ENCODE results near the gene LRRC39.
"Not testable (repeated sequence)": the region's sequence is repeated elsewhere in the genome, so short reads cannot be mapped to it uniquely, and the experiment has no call there.

The LRRC39 gene

DNA sequence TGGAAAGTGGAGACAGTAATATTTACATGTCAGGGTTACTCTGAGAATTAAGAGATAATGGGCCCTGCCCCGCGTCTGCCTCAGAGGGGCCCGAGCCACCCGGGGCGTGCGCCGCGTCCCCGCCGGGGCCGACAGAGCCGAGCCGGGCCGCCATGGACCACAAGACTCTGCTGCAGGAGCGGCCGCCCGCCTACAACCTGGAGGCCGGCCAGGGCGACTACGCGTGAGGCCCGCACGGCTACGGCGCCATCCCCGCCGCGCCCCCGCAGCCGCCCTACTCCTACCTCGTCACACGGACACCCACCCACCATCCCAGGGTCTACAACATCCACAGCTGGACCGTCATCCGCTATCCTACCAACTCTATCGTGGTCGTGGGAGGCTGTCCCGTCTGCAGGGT is 35.1 kb upstream of the LRRC39 start:
- H3K4me3 ChIP-seq (ENCODE audit: low read depth, low read length, poor library complexity, severe bottlenecking) = no peak overlapping the region
- peaks cover 52% of the 10 kb centered on the region for H3K36me3 ChIP-seq (ENCODE audit: insufficient read depth, low read length)
- no peaks in the 10 kb centered on the region for H3K27me3 ChIP-seq (ENCODE audit: insufficient read depth, low read length)
- no peak overlapping the region for H3K9ac ChIP-seq (ENCODE audit: low read length)
- no peaks in the 10 kb centered on the region for H3K79me2 ChIP-seq (ENCODE audit: insufficient read depth, low read length)
- H3F3A ChIP-seq (ENCODE audit: insufficient read depth, low read length) = no peaks in the 10 kb centered on the region
- no peaks in the 10 kb centered on the region for H3K4me1 ChIP-seq (ENCODE audit: insufficient read depth, low read length, severe bottlenecking)
- H3K9me3 ChIP-seq (ENCODE audit: low read length) = no peaks in the 10 kb centered on the region
- no peak overlapping the region for H2AFZ ChIP-seq (ENCODE audit: low read length)
- TF ChIP-seq EZH2 (IDR thresholded peaks at IDR 0.05; ENCODE audit: borderline replicate concordance, low read length) = no peak
- TF ChIP-seq, protein P1, sequence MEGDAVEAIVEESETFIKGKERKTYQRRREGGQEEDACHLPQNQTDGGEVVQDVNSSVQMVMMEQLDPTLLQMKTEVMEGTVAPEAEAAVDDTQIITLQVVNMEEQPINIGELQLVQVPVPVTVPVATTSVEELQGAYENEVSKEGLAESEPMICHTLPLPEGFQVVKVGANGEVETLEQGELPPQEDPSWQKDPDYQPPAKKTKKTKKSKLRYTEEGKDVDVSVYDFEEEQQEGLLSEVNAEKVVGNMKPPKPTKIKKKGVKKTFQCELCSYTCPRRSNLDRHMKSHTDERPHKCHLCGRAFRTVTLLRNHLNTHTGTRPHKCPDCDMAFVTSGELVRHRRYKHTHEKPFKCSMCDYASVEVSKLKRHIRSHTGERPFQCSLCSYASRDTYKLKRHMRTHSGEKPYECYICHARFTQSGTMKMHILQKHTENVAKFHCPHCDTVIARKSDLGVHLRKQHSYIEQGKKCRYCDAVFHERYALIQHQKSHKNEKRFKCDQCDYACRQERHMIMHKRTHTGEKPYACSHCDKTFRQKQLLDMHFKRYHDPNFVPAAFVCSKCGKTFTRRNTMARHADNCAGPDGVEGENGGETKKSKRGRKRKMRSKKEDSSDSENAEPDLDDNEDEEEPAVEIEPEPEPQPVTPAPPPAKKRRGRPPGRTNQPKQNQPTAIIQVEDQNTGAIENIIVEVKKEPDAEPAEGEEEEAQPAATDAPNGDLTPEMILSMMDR (IDR thresholded peaks at IDR 0.05; ENCODE audit: low read length) = no peak
- H4K20me1 ChIP-seq (ENCODE audit: insufficient read depth, low read length) = no peaks in the 10 kb centered on the region
- no peaks in the 10 kb centered on the region for H3K9me2 ChIP-seq (ENCODE audit: low read depth, low read length)
- no peak overlapping the region for H3K4me2 ChIP-seq (ENCODE audit: low read length)
- H3K27ac ChIP-seq (ENCODE audit: low read depth, low read length, poor library complexity, severe bottlenecking) = no peak overlapping the region

DNA sequence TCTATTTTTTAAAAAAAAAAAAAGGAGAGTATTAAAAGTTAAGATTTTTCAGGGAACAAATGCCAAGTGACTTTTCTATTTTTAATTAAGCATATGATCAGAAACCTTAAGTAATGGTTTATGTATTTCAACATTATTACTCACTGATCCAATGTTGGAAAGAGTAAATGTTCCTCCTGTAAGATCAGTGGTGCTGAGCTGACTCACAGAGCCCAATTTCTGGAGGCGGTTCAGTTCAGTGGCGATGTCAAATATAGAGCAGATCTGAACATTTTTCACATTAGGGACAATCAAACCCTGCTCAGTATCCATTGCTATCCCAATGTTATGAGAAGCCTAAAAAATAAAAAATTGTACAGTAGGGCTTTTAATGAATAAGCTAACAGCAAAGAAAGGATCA is 28.2 kb upstream of the LRRC39 start:
- Histone ChIP-seq H3K9me3 (ENCODE audit: low read length) (no peaks in the 10 kb centered on the region), H3K4me1 (ENCODE audit: insufficient read depth, low read length, severe bottlenecking) (no peaks in the 10 kb centered on the region), H4K20me1 (ENCODE audit: insufficient read depth, low read length) (no peaks in the 10 kb centered on the region), H3K4me3 (ENCODE audit: low read depth, low read length, poor library complexity, severe bottlenecking) (no peak overlapping the region), H3K27ac (ENCODE audit: low read depth, low read length, poor library complexity, severe bottlenecking) (no peak overlapping the region), H3K9me2 (ENCODE audit: low read depth, low read length) (no peaks in the 10 kb centered on the region), H3F3A (ENCODE audit: insufficient read depth, low read length) (no peaks in the 10 kb centered on the region), H3K4me2 (ENCODE audit: low read length) (no peak overlapping the region), H3K9ac (ENCODE audit: low read length) (no peak overlapping the region), H3K79me2 (ENCODE audit: insufficient read depth, low read length) (no peaks in the 10 kb centered on the region), H3K36me3 (ENCODE audit: insufficient read depth, low read length) (peaks cover 43% of the 10 kb centered on the region), H2AFZ (ENCODE audit: low read length) (no peak overlapping the region), H3K27me3 (ENCODE audit: insufficient read depth, low read length) (no peaks in the 10 kb centered on the region)
- no peak for TF ChIP-seq EZH2 (IDR thresholded peaks at IDR 0.05; ENCODE audit: borderline replicate concordance, low read length)
- TF ChIP-seq, protein P1 (IDR thresholded peaks at IDR 0.05; ENCODE audit: low read length) = no peak

DNA sequence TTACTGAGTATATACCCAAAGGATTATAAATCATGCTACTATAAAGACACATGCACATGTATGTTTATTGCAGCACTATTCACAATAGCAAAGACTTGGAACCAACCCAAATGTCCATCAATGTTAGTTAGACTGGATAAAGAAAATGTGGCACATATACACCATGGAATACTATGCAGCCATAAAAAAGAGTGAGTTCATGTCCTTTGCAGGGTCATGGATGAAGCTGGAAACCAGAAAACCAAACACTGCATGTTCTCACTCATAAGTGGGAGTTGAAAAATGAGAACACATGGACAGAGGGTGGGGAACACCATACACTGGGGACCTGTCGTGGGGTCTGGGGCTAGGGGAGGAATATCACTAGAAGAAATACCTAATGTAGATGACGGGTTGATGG is 27.5 kb upstream of the LRRC39 start:
- H3K4me1 ChIP-seq (ENCODE audit: insufficient read depth, low read length, severe bottlenecking) = not testable (repeated sequence)
- H3K36me3 ChIP-seq (ENCODE audit: insufficient read depth, low read length) = peaks cover 42% of the 10 kb centered on the region

DNA sequence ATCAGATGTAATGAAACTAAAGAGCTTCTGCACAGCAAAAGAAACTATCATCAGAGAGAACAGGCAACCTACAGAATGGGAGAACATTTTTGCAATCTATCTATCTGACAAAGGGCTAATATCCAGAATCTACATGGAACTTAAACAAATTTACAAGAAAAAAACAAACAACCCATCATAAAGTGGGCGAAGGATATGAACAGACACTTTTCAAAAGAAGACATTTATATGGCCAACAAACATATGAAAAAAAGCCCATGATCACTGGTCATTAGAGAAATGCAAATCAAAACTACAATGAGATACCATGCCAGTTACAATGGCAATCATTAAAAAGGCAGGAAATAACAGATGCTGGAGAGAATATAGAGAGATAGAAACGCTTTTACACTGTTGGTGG is 27.0 kb upstream of the LRRC39 start:
- not testable (repeated sequence) for H3F3A ChIP-seq (ENCODE audit: insufficient read depth, low read length); H3K9ac ChIP-seq (ENCODE audit: low read length); H4K20me1 ChIP-seq (ENCODE audit: insufficient read depth, low read length); H3K27me3 ChIP-seq (ENCODE audit: insufficient read depth, low read length); H3K4me3 ChIP-seq (ENCODE audit: low read depth, low read length, poor library complexity, severe bottlenecking); H3K4me2 ChIP-seq (ENCODE audit: low read length); H3K4me1 ChIP-seq (ENCODE audit: insufficient read depth, low read length, severe bottlenecking); H3K9me3 ChIP-seq (ENCODE audit: low read length); H3K79me2 ChIP-seq (ENCODE audit: insufficient read depth, low read length); H2AFZ ChIP-seq (ENCODE audit: low read length); H3K27ac ChIP-seq (ENCODE audit: low read depth, low read length, poor library complexity, severe bottlenecking); H3K9me2 ChIP-seq (ENCODE audit: low read depth, low read length)
- peaks cover 39% of the 10 kb centered on the region for H3K36me3 ChIP-seq (ENCODE audit: insufficient read depth, low read length)

More for the DNA sequence above, 27.5 kb upstream of the LRRC39 start:
- not testable (repeated sequence) for H3K27ac ChIP-seq (ENCODE audit: low read depth, low read length, poor library complexity, severe bottlenecking); H3K27me3 ChIP-seq (ENCODE audit: insufficient read depth, low read length); H3K79me2 ChIP-seq (ENCODE audit: insufficient read depth, low read length); H3K4me2 ChIP-seq (ENCODE audit: low read length); H2AFZ ChIP-seq (ENCODE audit: low read length); H3K9ac ChIP-seq (ENCODE audit: low read length); H4K20me1 ChIP-seq (ENCODE audit: insufficient read depth, low read length); H3F3A ChIP-seq (ENCODE audit: insufficient read depth, low read length); H3K9me2 ChIP-seq (ENCODE audit: low read depth, low read length); H3K9me3 ChIP-seq (ENCODE audit: low read length); H3K4me3 ChIP-seq (ENCODE audit: low read depth, low read length, poor library complexity, severe bottlenecking)

DNA sequence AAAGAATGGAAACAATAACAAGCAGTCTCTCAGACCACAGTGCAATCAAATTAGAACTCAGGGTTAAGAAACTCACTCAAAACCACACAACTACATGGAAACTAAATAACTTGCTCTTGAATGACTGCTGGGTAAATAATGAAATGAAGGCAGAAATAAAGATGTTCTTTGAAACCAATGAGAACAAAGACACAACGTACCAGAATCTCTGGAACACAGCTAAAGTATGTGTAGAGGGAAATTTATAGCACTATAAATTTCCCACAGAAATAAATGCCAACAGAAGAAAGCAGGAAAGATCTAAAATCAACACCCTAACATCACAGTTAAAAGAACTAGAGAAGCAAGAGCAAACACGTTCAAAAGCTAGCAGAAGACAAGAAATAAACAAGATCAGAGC is 24.6 kb upstream of the LRRC39 start:
- H3K27ac ChIP-seq (ENCODE audit: low read depth, low read length, poor library complexity, severe bottlenecking); H3K27me3 ChIP-seq (ENCODE audit: insufficient read depth, low read length); H3K4me2 ChIP-seq (ENCODE audit: low read length); H3K9me3 ChIP-seq (ENCODE audit: low read length); H4K20me1 ChIP-seq (ENCODE audit: insufficient read depth, low read length); H3K4me3 ChIP-seq (ENCODE audit: low read depth, low read length, poor library complexity, severe bottlenecking); H3F3A ChIP-seq (ENCODE audit: insufficient read depth, low read length); H2AFZ ChIP-seq (ENCODE audit: low read length); H3K9me2 ChIP-seq (ENCODE audit: low read depth, low read length); H3K4me1 ChIP-seq (ENCODE audit: insufficient read depth, low read length, severe bottlenecking); H3K9ac ChIP-seq (ENCODE audit: low read length); H3K79me2 ChIP-seq (ENCODE audit: insufficient read depth, low read length): not testable (repeated sequence)
- H3K36me3 ChIP-seq (ENCODE audit: insufficient read depth, low read length) = peaks cover 45% of the 10 kb centered on the region

DNA sequence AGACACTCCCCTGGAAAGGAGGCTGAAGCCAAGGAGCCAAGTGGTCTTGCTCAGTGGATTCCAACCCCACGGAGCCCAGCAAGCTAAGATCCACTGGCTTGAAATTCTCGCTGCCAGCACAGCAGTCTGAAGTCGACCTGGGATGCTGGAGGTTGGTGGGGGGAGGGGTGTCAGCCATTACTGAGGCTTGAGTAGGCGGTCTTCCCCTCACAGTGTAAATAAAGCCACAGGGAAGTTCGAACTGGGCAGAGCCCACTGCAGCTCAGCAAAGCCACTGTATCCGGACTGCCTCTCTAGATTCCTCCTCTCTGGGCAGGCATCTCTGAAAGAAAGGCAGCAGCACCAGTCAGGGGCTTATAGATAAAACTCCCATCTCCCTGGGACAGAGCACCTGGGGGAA is 22.0 kb upstream of the LRRC39 start:
- not testable (repeated sequence) for H3K4me3 ChIP-seq (ENCODE audit: low read depth, low read length, poor library complexity, severe bottlenecking); H3K9me2 ChIP-seq (ENCODE audit: low read depth, low read length); H3K79me2 ChIP-seq (ENCODE audit: insufficient read depth, low read length); H3K27ac ChIP-seq (ENCODE audit: low read depth, low read length, poor library complexity, severe bottlenecking); H3K4me2 ChIP-seq (ENCODE audit: low read length); H3K4me1 ChIP-seq (ENCODE audit: insufficient read depth, low read length, severe bottlenecking); H3K9me3 ChIP-seq (ENCODE audit: low read length); H3F3A ChIP-seq (ENCODE audit: insufficient read depth, low read length); H2AFZ ChIP-seq (ENCODE audit: low read length); H4K20me1 ChIP-seq (ENCODE audit: insufficient read depth, low read length); H3K27me3 ChIP-seq (ENCODE audit: insufficient read depth, low read length); H3K9ac ChIP-seq (ENCODE audit: low read length)
- peaks cover 39% of the 10 kb centered on the region for H3K36me3 ChIP-seq (ENCODE audit: insufficient read depth, low read length)
